Medulla oblongata (tissue), 1 donor: Measurements from ENCODE around the gene HPCAL1.

ENCODE experiments used
- DNase-seq: peaks from one replicate; pipeline ENCODE4 v3.0.0-alpha.2; 2015; ENCODE audit errors: extremely low spot score

HPCAL1 gene

GRCh38 chr2:10424916-10425505, 122.3 kb downstream of the HPCAL1 start:
- no peak for DNase-seq

DNA sequence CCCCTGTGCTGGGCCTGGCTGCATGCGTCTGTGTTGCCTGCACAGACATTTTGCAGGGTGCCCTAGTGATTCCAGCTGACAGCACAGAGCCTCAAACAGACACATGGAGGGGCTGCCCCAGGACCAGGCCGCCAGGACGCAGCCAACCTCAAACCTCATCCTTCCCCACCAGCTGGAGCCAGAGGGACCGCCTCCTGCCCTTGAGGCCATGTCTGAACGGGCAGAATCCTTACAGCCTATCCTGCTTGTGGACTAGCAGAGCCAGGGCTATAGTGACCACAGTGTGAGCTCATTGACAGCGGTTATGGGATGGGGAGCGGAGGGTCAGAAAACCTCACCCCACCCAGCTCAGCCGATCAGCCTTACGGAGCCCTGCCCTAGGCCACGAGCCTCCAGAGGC, 123.0 kb downstream of the HPCAL1 start:
- DNase-seq, result no peak

DNA sequence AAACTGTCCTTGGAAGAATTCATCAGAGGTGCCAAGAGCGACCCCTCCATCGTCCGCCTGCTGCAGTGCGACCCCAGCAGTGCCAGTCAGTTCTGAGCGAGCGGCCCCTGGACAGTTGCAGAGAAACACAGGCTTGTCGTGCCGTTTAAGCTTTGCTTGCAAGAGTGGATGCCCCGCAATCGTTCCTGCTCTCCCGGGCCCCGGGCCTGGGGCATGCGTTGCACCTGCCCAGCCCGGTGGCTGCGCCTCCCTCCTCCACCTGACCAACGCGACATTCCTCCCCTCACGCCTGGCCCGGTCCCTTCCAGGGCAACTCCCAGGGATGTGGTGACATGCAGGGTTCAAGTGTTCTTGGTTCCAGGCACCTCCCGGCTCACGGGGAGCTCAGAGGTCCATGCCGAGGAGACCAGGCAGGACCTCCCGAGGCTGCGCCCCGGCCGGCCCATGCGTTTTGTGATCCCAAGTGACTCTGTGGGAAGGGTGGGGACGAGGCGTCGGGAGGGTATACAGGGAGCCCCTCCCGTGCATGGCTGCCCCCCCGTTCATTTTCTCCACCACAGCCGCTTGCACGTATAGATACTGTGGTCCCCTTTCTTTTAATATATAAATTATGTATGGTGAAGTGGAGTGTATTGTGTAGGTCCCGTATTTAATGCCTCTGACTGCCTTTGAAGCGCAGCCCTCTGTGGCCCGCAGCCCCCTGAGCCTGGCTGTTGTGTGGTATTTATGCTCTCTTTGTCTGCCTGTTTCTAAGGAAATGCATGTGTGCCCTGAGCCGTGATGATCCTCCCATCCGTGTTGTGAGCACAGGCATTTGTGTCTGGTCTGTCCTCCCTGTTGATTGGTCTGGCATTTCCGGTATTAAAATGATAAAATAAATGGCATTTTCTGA, 124.3 kb downstream of the HPCAL1 start:
- no peak for DNase-seq

DNA sequence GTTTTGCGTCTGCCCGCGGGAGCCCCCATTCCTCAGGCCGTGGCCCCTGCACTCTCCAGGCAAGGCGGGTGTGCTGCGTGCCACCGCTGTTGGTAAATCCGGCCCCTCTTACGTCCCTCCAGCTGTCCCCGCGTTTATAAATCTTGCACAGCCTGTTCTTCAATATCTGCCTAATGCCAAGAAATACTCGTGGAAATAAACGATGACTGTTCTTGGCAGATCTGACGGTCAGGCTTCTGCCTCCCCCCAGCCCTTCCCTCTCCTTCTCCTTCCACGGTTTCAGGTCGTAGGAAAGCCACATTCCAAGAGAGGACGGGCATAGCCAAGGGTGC, 124.9 kb downstream of the HPCAL1 start:
- DNase-seq, result no peak

DNA sequence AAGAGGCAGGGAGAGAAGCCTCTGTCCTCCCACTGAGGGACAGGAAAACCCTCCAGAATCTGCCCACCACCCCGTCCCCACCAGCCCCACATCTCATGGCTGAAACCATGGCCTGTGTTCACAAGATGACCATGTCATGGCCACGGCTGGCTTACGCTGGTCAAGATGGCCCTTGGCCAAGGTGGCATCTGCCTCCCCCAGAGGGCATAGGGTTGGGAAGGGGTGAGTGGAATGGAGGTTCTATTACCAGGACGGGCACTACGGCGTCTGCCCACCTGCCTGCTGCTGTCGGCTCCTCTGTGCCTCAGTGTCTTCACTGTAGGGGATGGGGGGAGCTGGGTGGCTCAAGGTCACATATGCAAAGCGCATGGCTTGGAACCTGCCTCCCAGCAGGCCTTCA, 125.7 kb downstream of the HPCAL1 start:
- DNase-seq, result no peak

- DNase-seq, result no peak
These were observed 126.2 kb downstream of the HPCAL1 start for GRCh38 chr2:10428924-10429323.

DNA sequence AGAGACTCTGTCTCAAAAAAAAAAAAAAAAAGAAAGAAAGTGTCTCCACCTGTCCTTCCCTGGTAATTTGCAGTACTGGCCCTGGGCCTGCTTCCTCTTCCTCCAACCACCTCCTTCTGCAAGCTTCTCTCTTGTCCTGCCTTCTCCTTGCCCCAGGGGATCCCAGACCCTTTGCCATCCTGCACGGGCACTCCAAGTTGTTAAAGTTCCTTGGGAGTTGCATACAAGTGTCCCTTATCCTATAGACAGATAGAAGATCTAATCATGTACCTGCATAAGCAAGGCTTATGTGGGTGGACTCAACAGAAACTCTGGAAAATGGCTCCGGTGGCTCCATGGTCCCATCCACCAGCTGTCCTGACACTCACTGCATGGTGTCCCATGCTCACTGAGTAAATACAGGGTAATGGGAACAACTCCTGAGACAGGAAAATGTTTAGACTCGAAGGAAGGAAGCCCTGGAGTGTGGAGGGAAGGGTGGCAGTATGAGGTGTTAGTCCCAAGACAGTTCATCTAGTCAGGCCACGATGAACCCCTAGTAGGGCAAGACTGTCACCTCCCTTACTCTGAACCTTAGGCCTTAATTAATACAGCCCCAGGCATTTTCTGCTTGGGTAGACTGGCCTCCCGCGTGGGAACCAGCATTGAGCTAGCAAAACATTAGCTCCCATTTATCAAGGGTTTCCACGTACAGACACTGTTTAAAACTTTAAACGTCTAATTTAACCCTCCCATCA, 128.3 kb downstream of the HPCAL1 start:
- no peak for DNase-seq

GRCh38 chr2:10431797-10432196, 129.1 kb downstream of the HPCAL1 start:
- DNase-seq, result no peak

DNA sequence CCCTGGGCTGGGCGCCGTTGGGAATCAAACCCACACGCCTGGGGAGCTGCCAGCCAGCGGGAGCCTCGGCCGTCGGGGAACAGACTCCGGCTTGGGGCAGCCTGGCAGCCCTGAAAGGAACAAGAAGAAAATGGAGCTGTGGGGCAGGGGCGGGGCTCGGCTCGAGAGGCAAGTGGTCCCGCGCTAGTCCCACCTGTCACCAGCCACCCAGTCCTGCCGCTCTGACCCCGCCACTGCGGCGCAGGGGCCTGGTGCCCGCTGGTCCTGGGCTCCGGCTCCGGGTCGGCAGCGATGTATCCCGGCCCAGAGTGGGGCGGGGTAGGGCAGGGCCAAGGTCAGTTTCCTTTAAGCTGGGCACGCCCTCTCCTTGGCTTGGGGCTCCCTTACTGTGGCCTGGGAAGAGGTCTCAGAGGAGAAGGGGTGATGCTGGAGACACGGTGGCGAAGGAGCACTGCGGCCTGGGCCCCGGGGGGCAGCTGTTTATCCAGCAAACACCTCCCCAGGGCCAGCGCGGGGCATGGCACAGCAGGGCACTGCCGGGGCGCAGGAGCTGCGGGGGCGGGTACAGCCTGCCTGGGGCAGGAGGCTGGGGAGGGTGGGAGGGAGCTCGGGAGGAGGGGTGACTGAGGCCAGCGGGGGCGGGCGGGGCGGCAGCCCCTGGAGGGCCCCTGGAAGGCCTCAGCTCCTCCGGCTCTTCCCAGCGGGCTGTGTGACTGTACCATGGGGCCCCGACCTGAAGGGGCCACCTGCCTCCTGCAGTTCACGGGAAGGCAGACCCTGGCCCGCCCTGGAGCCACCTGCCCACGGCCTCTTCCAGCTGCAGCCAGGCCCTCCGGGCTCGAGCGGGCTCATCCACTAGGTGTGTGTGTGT, 129.8 kb downstream of the HPCAL1 start:
- DNase-seq, result no peak

GRCh38 chr2:10433264-10433946, 130.7 kb downstream of the HPCAL1 start:
- DNase-seq, result no peak

DNA sequence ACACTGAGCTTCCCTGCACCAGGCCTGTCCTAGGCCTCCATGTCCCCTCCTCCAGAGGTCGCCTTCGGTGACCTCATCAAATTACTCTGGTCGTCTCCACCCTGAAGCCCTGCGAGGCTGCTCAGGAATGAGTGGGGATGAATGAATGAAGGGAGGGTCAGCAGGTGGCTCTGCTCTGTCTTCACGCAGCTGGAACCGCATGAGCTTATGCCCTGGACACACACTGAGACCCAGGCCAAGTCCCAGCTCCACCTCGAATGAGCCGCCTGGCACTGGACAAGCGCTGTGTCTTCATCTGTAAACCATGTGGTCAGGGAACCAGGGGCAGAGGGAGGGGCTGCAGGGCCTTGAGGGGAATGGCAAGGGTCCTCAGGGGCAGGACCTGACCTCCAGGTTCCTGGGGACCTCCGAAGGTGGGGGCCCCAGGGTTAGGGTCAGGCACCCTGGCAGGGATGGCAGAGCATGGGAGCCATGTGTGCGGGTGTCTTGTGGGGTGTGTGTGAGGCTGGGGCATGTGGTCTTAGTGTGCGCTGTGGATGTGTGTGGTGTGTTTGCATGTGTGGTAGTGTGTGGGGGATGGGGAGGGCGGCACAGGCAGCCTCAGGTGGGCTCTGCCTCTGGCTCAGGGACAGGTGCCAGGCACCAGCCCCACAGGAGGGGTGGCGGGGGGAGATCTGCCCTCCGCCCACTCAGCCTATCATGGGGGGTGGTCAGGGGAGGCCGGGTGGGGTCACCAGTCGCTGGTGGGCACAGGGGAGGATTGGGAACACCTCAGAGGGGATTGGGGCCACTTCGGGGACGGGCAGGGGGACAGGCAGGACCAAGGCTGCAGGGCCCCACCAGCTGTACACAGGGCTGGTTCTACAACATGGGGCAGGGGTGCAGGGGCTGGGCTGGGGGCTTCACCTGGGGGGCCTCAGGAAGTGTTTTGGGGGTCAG, 131.5 kb downstream of the HPCAL1 start:
- no peak for DNase-seq

GRCh38 chr2:10434886-10435819, 132.4 kb downstream of the HPCAL1 start:
- peak; percentile 78 for DNase-seq

- no peak for DNase-seq
These were observed 133.1 kb downstream of the HPCAL1 start for GRCh38 chr2:10435820-10436204.

GRCh38 chr2:10436583-10437110, 133.9 kb downstream of the HPCAL1 start:
- DNase-seq, result no peak

- DNase-seq, result no peak
These were observed 135.1 kb downstream of the HPCAL1 start for GRCh38 chr2:10437806-10438205.

GRCh38 chr2:10438688-10439087, 136.0 kb downstream of the HPCAL1 start:
- peak; percentile 28 for DNase-seq

GRCh38 chr2:10439185-10439879, 136.6 kb downstream of the HPCAL1 start:
- peak; percentile 37 for DNase-seq

GRCh38 chr2:10439971-10440370, 137.3 kb downstream of the HPCAL1 start:
- no peak for DNase-seq
